ENCODE results near the gene HELZ. TPM values are rescaled to one million over a fixed set of nuclear protein-coding genes. Genes with fewer than 3 reads are reported as not detected.
"Not testable (repeated sequence)": the region's sequence is repeated elsewhere in the genome, so short reads cannot be mapped to it uniquely, and the experiment has no call there.

Gene HELZ
- total RNA-seq, 1 donor from 2014 or later = 47.4 TPM

GRCh38 chr17:67044016-67044772 is 200.8 kb downstream of the HELZ start, which contains the start of gene CACNG1:
Gene CACNG1, plus strand, starts transcription at chr17:67044554. Its CDS starts 107 bp downstream, at chr17:67044661.
- H3K9me3 Mint-ChIP-seq (ENCODE audit: unreplicated experiment) = peaks cover 18% of the 10 kb centered on the region
- H3K4me1 Mint-ChIP-seq (ENCODE audit: low read depth, unreplicated experiment) = peaks cover 14% of the 10 kb centered on the region
- TF ChIP-seq CTCF (IDR thresholded peaks at IDR 0.05; ENCODE audit: partially characterized antibody, unreplicated experiment) = no peak
- H3K36me3 Mint-ChIP-seq (ENCODE audit: unreplicated experiment) = peaks cover 18% of the 10 kb centered on the region
- no peak for DNase-seq
- H3K4me3 Mint-ChIP-seq (ENCODE audit: unreplicated experiment) = no peak within 1 kb of the TSS
- no peak within 1 kb of the TSS for H3K27ac Mint-ChIP-seq (ENCODE audit: unreplicated experiment)
- peaks cover 8% of the 10 kb centered on the region for H3K27me3 Mint-ChIP-seq (ENCODE audit: unreplicated experiment)

GRCh38 chr17:67043283-67043682 is 201.7 kb downstream of the HELZ start:
- Mint-ChIP-seq H3K36me3 (ENCODE audit: unreplicated experiment) (peaks cover 11% of the 10 kb centered on the region), H3K4me3 (ENCODE audit: unreplicated experiment) (no peak overlapping the region), H3K9me3 (ENCODE audit: unreplicated experiment) (peaks cover 13% of the 10 kb centered on the region), H3K27me3 (ENCODE audit: unreplicated experiment) (peaks cover 11% of the 10 kb centered on the region), H3K27ac (ENCODE audit: unreplicated experiment) (no peak overlapping the region), H3K4me1 (ENCODE audit: low read depth, unreplicated experiment) (peaks cover 14% of the 10 kb centered on the region)
- DNase-seq = no peak
- TF ChIP-seq CTCF (IDR thresholded peaks at IDR 0.05; ENCODE audit: partially characterized antibody, unreplicated experiment) = no peak

DNA sequence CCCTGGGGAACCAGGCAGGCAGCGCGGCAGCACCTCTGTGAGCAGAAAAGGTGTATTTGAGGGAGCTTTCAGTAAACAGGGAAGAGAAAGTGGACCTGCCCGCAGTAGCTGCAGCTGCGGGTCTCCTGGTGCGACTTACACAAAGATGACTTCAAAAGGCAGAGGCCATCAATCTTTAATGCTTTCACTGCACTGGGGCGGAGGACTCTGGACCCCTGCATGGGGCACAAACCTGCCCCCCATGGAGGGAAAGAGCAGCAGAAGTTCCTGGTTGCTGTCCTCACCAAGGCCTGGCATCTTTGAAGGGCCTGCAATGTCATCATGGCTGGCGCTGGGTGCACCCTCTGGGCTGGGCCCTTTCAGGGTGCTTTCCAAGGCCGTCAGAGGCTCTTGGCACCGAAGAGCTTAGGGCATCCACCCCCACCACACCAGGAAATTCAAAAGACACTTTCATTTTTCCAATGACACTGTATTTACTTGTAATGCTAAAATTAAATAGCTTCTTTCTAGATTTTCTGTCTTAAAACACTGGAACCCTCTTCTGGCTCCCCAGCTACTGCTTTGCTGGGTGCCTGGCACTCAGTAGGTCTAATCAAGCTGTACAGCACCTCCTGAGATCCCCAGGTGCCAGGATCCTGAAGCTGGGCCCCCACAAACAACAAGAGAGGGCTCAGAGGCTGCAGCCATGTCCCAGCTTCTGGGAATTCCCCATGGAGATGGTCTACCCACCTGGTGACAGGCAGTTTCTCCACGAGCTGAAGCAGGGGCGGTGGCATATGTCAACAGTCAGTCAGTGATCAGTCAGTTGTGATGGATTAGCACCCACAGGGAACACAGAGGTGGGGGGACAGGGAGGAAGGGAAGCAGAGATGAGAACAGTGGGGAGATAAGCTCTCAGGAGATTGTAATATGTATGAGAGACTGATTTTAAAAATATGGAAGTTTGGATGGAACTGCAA is 202.8 kb downstream of the HELZ start:
- Mint-ChIP-seq H3K36me3 (ENCODE audit: unreplicated experiment) (peaks cover 5% of the 10 kb centered on the region), H3K27me3 (ENCODE audit: unreplicated experiment) (peaks cover 11% of the 10 kb centered on the region)

DNA sequence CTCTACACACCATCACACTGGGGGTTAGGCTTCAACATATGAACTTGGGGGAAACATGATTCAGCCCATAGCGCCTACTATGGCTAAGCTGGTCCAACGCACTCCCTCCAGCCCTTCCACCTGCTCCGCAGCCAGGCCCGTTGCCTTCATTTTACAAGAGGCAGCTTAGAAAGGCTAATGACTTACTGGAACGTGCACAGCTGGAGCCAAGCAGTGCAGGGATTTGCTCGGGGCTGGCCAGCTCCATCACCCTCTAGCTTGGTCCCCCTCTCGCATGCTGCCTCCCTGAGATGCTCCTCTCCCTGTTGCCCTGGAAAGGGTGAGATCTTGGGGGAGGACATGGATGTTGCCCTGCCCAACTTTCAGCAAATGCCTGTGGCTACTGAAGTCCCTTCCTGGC is 203.5 kb downstream of the HELZ start:
- no peak for DNase-seq
- Mint-ChIP-seq H3K4me1 (ENCODE audit: low read depth, unreplicated experiment) (peaks cover 11% of the 10 kb centered on the region), H3K9me3 (ENCODE audit: unreplicated experiment) (peaks cover 7% of the 10 kb centered on the region), H3K27me3 (ENCODE audit: unreplicated experiment) (peaks cover 9% of the 10 kb centered on the region), H3K27ac (ENCODE audit: unreplicated experiment) (no peak overlapping the region), H3K4me3 (ENCODE audit: unreplicated experiment) (no peak overlapping the region), H3K36me3 (ENCODE audit: unreplicated experiment) (peaks cover 2% of the 10 kb centered on the region)
- no peak for TF ChIP-seq CTCF (IDR thresholded peaks at IDR 0.05; ENCODE audit: partially characterized antibody, unreplicated experiment)

More for the DNA sequence above, 202.8 kb downstream of the HELZ start:
- Mint-ChIP-seq H3K9me3 (ENCODE audit: unreplicated experiment) (peaks cover 11% of the 10 kb centered on the region), H3K4me1 (ENCODE audit: low read depth, unreplicated experiment) (peaks cover 14% of the 10 kb centered on the region), H3K27ac (ENCODE audit: unreplicated experiment) (no peak overlapping the region), H3K4me3 (ENCODE audit: unreplicated experiment) (no peak overlapping the region)
- no peak for TF ChIP-seq CTCF (IDR thresholded peaks at IDR 0.05; ENCODE audit: partially characterized antibody, unreplicated experiment)
- DNase-seq = no peak

DNA sequence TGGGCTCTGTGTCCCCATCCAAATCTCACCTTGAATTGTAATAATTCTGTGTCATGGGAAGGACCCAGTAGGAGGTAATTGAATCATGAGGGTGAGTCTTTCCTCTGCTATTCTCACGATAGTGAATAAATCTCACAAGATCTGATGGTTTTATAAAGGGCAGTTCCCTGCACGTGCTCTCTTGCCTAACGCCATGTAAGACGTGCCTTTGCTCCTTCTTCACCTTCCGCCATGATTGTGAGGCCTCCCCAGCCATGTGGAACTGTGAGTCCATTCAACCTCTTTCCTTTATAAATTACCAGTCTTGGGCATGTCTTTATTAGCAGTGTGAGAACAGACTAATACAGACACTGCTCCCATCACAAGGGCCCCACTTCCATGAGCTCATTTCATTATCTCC is 203.9 kb downstream of the HELZ start:
- not testable (repeated sequence) for DNase-seq; H3K9me3 Mint-ChIP-seq (ENCODE audit: unreplicated experiment); H3K4me1 Mint-ChIP-seq (ENCODE audit: low read depth, unreplicated experiment); H3K27ac Mint-ChIP-seq (ENCODE audit: unreplicated experiment); H3K4me3 Mint-ChIP-seq (ENCODE audit: unreplicated experiment); H3K27me3 Mint-ChIP-seq (ENCODE audit: unreplicated experiment); H3K36me3 Mint-ChIP-seq (ENCODE audit: unreplicated experiment)
